GM19395 (cell line): ENCODE measurements around the gene F10.
"Not testable (repeated sequence)": the region's sequence is repeated elsewhere in the genome, so short reads cannot be mapped to it uniquely, and the experiment has no call there.

Source experiments
- ATAC-seq: cut with Tn5 transposase; IDR thresholded peaks from one replicate; pipeline ENCODE4 v1.9.1; 2021; ENCODE audit warnings: mild to moderate bottlenecking, moderate library complexity; ENCODE audit not compliant: unreplicated experiment

The F10 gene

GRCh38 chr13:113150550-113151365 lies 28.2 kb downstream of the F10 start:
- no peak for ATAC-seq

GRCh38 chr13:113151745-113152690 lies 29.4 kb downstream of the F10 start:
- ATAC-seq = no peak

- ATAC-seq = no peak
These were observed 30.0 kb downstream of the F10 start for GRCh38 chr13:113152691-113152983.

- peak; percentile 36 for ATAC-seq
These were observed 30.6 kb downstream of the F10 start for GRCh38 chr13:113152984-113153809.

GRCh38 chr13:113153810-113154748 lies 31.5 kb downstream of the F10 start:
- peak; percentile 51 for ATAC-seq

- no peak for ATAC-seq
These were observed 32.6 kb downstream of the F10 start for GRCh38 chr13:113155201-113155600.

GRCh38 chr13:113155982-113156655 lies 33.5 kb downstream of the F10 start:
- ATAC-seq = no peak

GRCh38 chr13:113157206-113157928 lies 34.8 kb downstream of the F10 start:
- no peak for ATAC-seq

GRCh38 chr13:113157929-113158747 lies 35.5 kb downstream of the F10 start, which contains the start of gene PROZ:
Gene PROZ, plus strand, starts transcription at chr13:113158648. Its CDS starts 13 bp downstream, at chr13:113158661.
- no peak for ATAC-seq

- no peak for ATAC-seq
These were observed 36.3 kb downstream of the F10 start for GRCh38 chr13:113158946-113159345.

GRCh38 chr13:113159701-113160100 lies 37.1 kb downstream of the F10 start:
- ATAC-seq = no peak

GRCh38 chr13:113160983-113161382 lies 38.4 kb downstream of the F10 start:
- no peak for ATAC-seq

- no peak for ATAC-seq
These were observed 38.8 kb downstream of the F10 start for GRCh38 chr13:113161433-113161832.

- ATAC-seq = not testable (repeated sequence)
These were observed 39.4 kb downstream of the F10 start for GRCh38 chr13:113161975-113162374.

GRCh38 chr13:113162783-113163685 lies 40.4 kb downstream of the F10 start:
- no peak for ATAC-seq

GRCh38 chr13:113164492-113164891 lies 41.9 kb downstream of the F10 start:
- no peak for ATAC-seq

- no peak for ATAC-seq
These were observed 43.7 kb downstream of the F10 start for GRCh38 chr13:113166266-113166665.
